ENCODE data around the gene PCNX2.

GRCh38 chr1:233261695-233262094 is 33.8 kb downstream of the PCNX2 start:
- TF ChIP-seq CTCF (IDR thresholded peaks at IDR 0.05) (no peak), ZFX (IDR thresholded peaks at IDR 0.05; ENCODE audit: borderline replicate concordance) (no peak)

Data from 22Rv1 (cell line).